HepG2 (cell line): ENCODE measurements around the gene MAPK14. TPM values are rescaled to one million over a fixed set of nuclear protein-coding genes. Genes with fewer than 3 reads are reported as not detected.

Experiments
- ETV6 ChIP-seq: sonication (generic); formaldehyde crosslinking; conservative IDR thresholded peaks from 2 replicates; pipeline ENCODE4 v1.4.0; 2020; ENCODE audit warnings: missing genetic modification reagents
- FOXA1 ChIP-seq, 2 experiments: fragments of 450-650 bp in 1 of 2; sonication (generic) in 1 of 2; formaldehyde crosslinking in 1 of 2; IDR thresholded peaks; 2 replicates each; pipeline versions ENCODE4 v1.4.0 to v1.6.1; 2016 to 2020; ENCODE audit warnings: missing genetic modification reagents in 1 of 2
- HOXA5 ChIP-seq: sonication (generic); formaldehyde crosslinking; IDR thresholded peaks from 2 replicates; pipeline ENCODE4 v1.4.0; 2020; ENCODE audit warnings: missing genetic modification reagents
- MIXL1 ChIP-seq: IDR thresholded peaks from 2 replicates; pipeline ENCODE4 v1.6.1; 2016
- MZF1 ChIP-seq: sonication (generic); formaldehyde crosslinking; IDR thresholded peaks from 2 replicates; pipeline ENCODE4 v1.8.1; 2023; ENCODE audit warnings: mild to moderate bottlenecking, missing genetic modification reagents, borderline replicate concordance
- RAD51 ChIP-seq: fragments of 450-650 bp; IDR thresholded peaks from 2 replicates; pipeline ENCODE4 v1.6.1; 2016; ENCODE audit warnings: borderline replicate concordance
- ZNF777 ChIP-seq: sonication (generic); formaldehyde crosslinking; IDR thresholded peaks from 2 replicates; pipeline ENCODE4 v1.4.0; 2020; ENCODE audit warnings: missing genetic modification reagents
- ZNF879 ChIP-seq: sonication (generic); formaldehyde crosslinking; IDR thresholded peaks from 2 replicates; pipeline ENCODE4 v1.8.1; 2023; ENCODE audit warnings: missing genetic modification reagents
- ZSCAN22 ChIP-seq: sonication (generic); formaldehyde crosslinking; IDR thresholded peaks from 2 replicates; pipeline ENCODE4 v1.4.0; 2020; ENCODE audit warnings: mild to moderate bottlenecking, missing genetic modification reagents
- polyA plus RNA-seq, 8 experiments: library from polyadenylated mRNA; depleted of rRNA in 3 of 8; stranded (reverse) in 7 of 8; unstranded in 1 of 8; fragments of >200 nt; fragmentation: Illumina TruSeq in 4 of 8; extraction: Trizol in 4 of 8; gene quantifications; 2 replicates each; pipeline versions ENCODE4 v1.2.1 to v1.2.3, GENCODE V29; 2011 to 2016; ENCODE audit warnings: low read depth in 4 of 8, missing spikeins in 1 of 8, mixed read lengths in 1 of 8; ENCODE audit not compliant: insufficient read depth in 1 of 8
- total RNA-seq, 5 experiments: library from RNA; depleted of rRNA; stranded (reverse); fragments of >200 nt; fragmentation: Illumina TruSeq; extraction: Trizol; gene quantifications; 2 replicates each; pipeline ENCODE4 v1.2.3, GENCODE V29; 2016; ENCODE audit warnings: low read depth in 1 of 5
- TF ChIP-seq, protein P1 (sequence below): IDR thresholded peaks from 2 replicates; pipeline ENCODE4 v1.6.1; 2016; ENCODE audit warnings: low read depth, control low read depth
- TF ChIP-seq, protein P2 (sequence below): sonication (generic); formaldehyde crosslinking; IDR thresholded peaks from 2 replicates; pipeline ENCODE4 v1.8.1; 2022; ENCODE audit warnings: low read depth, mild to moderate bottlenecking, missing genetic modification reagents
- TF ChIP-seq, protein P3 (sequence below): sonication (generic); formaldehyde crosslinking; IDR thresholded peaks from 2 replicates; pipeline ENCODE4 v1.8.1; 2023; ENCODE audit warnings: missing genetic modification reagents, mild to moderate bottlenecking, borderline replicate concordance
- TF ChIP-seq, protein P4 (sequence below): sonication (generic); formaldehyde crosslinking; IDR thresholded peaks from 2 replicates; pipeline ENCODE4 v1.8.1; 2023; ENCODE audit warnings: mild to moderate bottlenecking, moderate library complexity, missing genetic modification reagents
- TF ChIP-seq, protein P5 (sequence below): sonication (generic); formaldehyde crosslinking; IDR thresholded peaks from 2 replicates; pipeline ENCODE4 v1.4.0; 2020; ENCODE audit warnings: missing genetic modification reagents
- TF ChIP-seq, protein P6 (sequence below): sonication (generic); formaldehyde crosslinking; IDR thresholded peaks from 2 replicates; pipeline ENCODE4 v1.8.0; 2022; ENCODE audit warnings: low read depth, missing genetic modification reagents
- TF ChIP-seq, protein P7 (sequence below): sonication (generic); formaldehyde crosslinking; IDR thresholded peaks from 2 replicates; pipeline ENCODE4 v1.4.0; 2020; ENCODE audit warnings: missing genetic modification reagents, borderline replicate concordance

The MAPK14 gene
- total and polyA plus RNA-seq, 2 of the 13 experiments (the other 11 are each of a cell fraction or from before 2014, with no cell fraction given): 66.3 to 67.3 TPM

DNA sequence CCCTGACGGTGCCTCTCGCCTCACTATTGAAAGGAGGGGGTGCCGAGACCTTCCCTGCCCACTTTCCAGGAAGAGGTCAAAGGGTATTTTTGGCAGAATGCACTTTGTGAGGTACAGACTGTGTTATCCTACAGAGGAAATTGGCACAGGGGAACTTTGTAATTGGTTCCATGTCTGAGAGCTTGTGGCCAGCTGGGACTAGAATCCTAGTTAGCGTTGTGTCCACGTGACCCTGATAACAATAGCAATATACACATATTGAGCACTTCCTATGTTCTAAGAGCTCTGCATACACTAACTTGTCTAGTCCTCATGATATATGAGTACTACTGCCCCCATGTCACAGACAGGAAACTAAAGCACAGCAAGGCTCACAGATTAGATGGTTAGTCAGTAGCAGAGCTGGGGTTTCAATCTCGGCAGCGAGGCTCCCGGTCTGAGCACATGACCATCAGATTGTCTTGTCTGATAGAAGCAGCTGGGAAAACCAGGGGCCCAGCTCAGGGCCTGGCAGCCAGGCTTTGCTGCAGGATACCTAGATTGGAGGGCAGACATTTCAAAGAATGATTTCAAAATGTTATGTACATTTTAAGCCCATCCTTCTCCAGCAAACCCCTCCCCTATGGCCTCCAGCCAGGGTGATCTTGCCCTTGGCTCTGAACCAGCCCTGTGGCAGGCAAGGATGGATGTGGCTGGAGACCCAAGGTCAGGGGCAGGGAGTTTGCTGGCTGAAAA is 104.1 kb downstream of the MAPK14 start (continued):
- TF ChIP-seq, protein P1, sequence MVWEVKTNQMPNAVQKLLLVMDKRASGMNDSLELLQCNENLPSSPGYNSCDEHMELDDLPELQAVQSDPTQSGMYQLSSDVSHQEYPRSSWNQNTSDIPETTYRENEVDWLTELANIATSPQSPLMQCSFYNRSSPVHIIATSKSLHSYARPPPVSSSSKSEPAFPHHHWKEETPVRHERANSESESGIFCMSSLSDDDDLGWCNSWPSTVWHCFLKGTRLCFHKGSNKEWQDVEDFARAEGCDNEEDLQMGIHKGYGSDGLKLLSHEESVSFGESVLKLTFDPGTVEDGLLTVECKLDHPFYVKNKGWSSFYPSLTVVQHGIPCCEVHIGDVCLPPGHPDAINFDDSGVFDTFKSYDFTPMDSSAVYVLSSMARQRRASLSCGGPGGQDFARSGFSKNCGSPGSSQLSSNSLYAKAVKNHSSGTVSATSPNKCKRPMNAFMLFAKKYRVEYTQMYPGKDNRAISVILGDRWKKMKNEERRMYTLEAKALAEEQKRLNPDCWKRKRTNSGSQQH (CRISPR knock-in tag): no peak
- TF ChIP-seq, protein P2, sequence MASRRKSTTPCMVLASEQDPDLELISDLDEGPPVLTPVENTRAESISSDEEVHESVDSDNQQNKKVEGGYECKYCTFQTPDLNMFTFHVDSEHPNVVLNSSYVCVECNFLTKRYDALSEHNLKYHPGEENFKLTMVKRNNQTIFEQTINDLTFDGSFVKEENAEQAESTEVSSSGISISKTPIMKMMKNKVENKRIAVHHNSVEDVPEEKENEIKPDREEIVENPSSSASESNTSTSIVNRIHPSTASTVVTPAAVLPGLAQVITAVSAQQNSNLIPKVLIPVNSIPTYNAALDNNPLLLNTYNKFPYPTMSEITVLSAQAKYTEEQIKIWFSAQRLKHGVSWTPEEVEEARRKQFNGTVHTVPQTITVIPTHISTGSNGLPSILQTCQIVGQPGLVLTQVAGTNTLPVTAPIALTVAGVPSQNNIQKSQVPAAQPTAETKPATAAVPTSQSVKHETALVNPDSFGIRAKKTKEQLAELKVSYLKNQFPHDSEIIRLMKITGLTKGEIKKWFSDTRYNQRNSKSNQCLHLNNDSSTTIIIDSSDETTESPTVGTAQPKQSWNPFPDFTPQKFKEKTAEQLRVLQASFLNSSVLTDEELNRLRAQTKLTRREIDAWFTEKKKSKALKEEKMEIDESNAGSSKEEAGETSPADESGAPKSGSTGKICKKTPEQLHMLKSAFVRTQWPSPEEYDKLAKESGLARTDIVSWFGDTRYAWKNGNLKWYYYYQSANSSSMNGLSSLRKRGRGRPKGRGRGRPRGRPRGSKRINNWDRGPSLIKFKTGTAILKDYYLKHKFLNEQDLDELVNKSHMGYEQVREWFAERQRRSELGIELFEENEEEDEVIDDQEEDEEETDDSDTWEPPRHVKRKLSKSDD (CRISPR knock-in tag): peak; percentile 15; the same call in 1 of the 2 replicates
- TF ChIP-seq MIXL1 (CRISPR knock-in tag): peak; percentile 10; the same call in 1 of the 2 replicates
- TF ChIP-seq, protein P3, sequence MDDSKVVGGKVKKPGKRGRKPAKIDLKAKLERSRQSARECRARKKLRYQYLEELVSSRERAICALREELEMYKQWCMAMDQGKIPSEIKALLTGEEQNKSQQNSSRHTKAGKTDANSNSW (CRISPR knock-in tag): 0 out of 2 replicates have a peak, but pooled peaks have one; percentile 75
- TF ChIP-seq, protein P4, sequence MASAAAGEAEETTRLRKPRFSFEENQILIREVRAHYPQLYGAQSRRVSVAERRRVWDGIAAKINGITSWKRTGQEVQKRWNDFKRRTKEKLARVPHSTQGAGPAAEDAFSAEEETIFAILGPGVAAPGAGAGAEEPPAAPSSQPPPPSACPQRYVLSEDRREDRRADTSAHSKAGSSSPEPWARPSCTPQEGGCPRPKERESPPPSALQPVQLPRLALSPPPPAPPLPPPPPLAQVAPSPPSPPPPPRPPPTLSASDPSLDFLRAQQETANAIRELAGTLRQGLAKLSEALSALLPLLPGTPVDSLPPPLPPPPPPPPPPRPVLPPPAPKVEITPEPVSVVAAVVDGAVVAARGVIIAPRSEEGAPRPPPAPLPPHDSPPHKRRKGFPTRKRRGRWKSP (CRISPR knock-in tag): peak; percentile 44; the same call in 1 of the 2 replicates
- TF ChIP-seq ZNF879 (CRISPR knock-in tag): 0 out of 2 replicates have a peak, but pooled peaks have one; percentile 15
- TF ChIP-seq HOXA5: peak; percentile 80; the same call in 1 of the 2 replicates
- TF ChIP-seq, protein P5, sequence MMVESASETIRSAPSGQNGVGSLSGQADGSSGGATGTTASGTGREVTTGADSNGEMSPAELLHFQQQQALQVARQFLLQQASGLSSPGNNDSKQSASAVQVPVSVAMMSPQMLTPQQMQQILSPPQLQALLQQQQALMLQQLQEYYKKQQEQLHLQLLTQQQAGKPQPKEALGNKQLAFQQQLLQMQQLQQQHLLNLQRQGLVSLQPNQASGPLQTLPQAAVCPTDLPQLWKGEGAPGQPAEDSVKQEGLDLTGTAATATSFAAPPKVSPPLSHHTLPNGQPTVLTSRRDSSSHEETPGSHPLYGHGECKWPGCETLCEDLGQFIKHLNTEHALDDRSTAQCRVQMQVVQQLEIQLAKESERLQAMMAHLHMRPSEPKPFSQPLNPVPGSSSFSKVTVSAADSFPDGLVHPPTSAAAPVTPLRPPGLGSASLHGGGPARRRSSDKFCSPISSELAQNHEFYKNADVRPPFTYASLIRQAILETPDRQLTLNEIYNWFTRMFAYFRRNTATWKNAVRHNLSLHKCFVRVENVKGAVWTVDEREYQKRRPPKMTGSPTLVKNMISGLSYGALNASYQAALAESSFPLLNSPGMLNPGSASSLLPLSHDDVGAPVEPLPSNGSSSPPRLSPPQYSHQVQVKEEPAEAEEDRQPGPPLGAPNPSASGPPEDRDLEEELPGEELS: peak; percentile 60
- TF ChIP-seq RAD51: peak; percentile 63
- TF ChIP-seq ZNF777 (CRISPR knock-in tag): peak; percentile 9; the same call in 1 of the 2 replicates
- no peak for TF ChIP-seq ETV6
- no peak for TF ChIP-seq MZF1
- TF ChIP-seq, protein P6, sequence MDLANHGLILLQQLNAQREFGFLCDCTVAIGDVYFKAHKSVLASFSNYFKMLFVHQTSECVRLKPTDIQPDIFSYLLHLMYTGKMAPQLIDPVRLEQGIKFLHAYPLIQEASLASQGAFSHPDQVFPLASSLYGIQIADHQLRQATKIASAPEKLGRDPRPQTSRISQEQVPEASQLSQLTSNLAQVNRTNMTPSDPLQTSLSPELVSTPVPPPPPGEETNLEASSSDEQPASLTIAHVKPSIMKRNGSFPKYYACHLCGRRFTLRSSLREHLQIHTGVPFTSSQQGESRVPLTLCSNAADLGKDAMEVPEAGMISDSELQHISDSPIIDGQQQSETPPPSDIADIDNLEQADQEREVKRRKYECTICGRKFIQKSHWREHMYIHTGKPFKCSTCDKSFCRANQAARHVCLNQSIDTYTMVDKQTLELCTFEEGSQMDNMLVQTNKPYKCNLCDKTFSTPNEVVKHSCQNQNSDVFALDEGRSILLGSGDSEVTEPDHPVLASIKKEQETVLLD (CRISPR knock-in tag): 0 out of 2 replicates have a peak, but pooled peaks have one; percentile 38
- TF ChIP-seq, protein P7, sequence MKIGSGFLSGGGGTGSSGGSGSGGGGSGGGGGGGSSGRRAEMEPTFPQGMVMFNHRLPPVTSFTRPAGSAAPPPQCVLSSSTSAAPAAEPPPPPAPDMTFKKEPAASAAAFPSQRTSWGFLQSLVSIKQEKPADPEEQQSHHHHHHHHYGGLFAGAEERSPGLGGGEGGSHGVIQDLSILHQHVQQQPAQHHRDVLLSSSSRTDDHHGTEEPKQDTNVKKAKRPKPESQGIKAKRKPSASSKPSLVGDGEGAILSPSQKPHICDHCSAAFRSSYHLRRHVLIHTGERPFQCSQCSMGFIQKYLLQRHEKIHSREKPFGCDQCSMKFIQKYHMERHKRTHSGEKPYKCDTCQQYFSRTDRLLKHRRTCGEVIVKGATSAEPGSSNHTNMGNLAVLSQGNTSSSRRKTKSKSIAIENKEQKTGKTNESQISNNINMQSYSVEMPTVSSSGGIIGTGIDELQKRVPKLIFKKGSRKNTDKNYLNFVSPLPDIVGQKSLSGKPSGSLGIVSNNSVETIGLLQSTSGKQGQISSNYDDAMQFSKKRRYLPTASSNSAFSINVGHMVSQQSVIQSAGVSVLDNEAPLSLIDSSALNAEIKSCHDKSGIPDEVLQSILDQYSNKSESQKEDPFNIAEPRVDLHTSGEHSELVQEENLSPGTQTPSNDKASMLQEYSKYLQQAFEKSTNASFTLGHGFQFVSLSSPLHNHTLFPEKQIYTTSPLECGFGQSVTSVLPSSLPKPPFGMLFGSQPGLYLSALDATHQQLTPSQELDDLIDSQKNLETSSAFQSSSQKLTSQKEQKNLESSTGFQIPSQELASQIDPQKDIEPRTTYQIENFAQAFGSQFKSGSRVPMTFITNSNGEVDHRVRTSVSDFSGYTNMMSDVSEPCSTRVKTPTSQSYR (CRISPR knock-in tag): peak; percentile 61; the same call in 1 of the 2 replicates
- TF ChIP-seq FOXA1 (IDR thresholded peaks at IDR 0.05): no peak
- peak; percentile 53; the same call in 1 of the 2 replicates for TF ChIP-seq FOXA1 (CRISPR knock-in tag; IDR thresholded peaks at IDR 0.05)
- peak; percentile 96 for TF ChIP-seq ZSCAN22 (CRISPR knock-in tag)
